Fibroblast of the aortic adventitia (primary cell): ENCODE results near the gene FBXO8. TPM values are rescaled to one million over a fixed set of nuclear protein-coding genes. Genes with fewer than 3 reads are reported as not detected.

Experiments
- DNase-seq: peaks from one replicate; pipeline ENCODE4 v3.0.0-alpha.2; 2010; ENCODE audit warnings: low read depth
- H3K4me3 ChIP-seq: 2 replicates; pipeline ENCODE4 v1.5.1; 2011; ENCODE audit warnings: low read depth, mild to moderate bottlenecking, control low read depth, low read length, moderate library complexity
- total RNA-seq: library from RNA; depleted of rRNA; stranded (reverse); fragments of >200 nt; gene quantifications from 2 replicates; pipeline ENCODE4 v1.2.3, GENCODE V29; 2012; ENCODE audit warnings: low replicate concordance
- TF ChIP-seq, protein P1 (sequence below): IDR thresholded peaks from 2 replicates; pipeline ENCODE4 v1.5.1; 2011; ENCODE audit warnings: mild to moderate bottlenecking, low read length, control low read depth, inconsistent platforms; ENCODE audit not compliant: insufficient read depth

FBXO8 gene
- total RNA-seq, 1 donor: 39.1 TPM

DNA sequence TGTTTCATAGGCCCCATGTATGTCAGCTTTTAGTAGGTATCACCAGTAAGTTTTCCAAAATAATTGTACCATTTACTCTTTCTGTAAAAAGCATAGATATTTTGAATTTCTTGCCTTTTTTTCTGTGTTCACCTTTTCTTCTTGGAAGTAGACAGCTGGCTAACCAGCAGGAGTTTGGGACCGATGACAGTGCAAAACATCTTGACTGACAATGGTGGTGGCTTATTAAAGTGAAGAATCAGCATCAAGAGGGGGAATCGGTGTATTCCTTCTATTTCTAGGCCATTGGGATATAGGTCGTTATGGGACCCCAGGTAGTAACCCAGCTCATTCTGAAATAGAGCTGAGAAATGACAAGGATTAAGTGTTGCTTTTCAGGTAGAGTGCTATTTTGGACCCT is 3.4 kb upstream of the FBXO8 start:
- TF ChIP-seq, protein P1, sequence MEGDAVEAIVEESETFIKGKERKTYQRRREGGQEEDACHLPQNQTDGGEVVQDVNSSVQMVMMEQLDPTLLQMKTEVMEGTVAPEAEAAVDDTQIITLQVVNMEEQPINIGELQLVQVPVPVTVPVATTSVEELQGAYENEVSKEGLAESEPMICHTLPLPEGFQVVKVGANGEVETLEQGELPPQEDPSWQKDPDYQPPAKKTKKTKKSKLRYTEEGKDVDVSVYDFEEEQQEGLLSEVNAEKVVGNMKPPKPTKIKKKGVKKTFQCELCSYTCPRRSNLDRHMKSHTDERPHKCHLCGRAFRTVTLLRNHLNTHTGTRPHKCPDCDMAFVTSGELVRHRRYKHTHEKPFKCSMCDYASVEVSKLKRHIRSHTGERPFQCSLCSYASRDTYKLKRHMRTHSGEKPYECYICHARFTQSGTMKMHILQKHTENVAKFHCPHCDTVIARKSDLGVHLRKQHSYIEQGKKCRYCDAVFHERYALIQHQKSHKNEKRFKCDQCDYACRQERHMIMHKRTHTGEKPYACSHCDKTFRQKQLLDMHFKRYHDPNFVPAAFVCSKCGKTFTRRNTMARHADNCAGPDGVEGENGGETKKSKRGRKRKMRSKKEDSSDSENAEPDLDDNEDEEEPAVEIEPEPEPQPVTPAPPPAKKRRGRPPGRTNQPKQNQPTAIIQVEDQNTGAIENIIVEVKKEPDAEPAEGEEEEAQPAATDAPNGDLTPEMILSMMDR: no peak
- no peak for DNase-seq
- H3K4me3 ChIP-seq: no peak overlapping the region

DNA sequence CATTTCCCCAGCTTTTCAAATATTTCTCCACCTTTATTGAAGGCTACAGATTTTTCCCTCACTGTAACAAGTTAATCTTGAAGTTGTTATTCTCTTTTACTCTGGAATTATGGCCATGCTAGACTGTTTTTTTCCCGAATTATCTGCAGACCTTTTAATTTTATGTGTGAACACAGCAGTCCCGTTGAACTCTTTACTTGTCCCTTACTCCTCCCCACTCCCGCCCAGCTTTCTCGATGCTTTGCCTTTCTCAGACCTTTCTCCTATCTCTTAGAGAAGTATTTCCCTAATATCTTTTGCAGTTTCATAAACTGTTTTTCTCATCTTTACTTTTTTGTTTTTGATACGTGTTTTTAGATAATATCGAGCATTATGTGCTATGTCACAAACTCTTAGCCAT is 1.0 kb upstream of the FBXO8 start:
- DNase-seq: no peak
- TF ChIP-seq, protein P1: no peak
- H3K4me3 ChIP-seq: peak overlapping the region; percentile 93

GRCh38 chr4:174282836-174283506 is 496 bp downstream of the FBXO8 start:
- peak overlapping the region; percentile 93 for H3K4me3 ChIP-seq
- peak; percentile 95 for DNase-seq
- TF ChIP-seq, protein P1: no peak

- H3K4me3 ChIP-seq: peak overlapping the region; percentile 93
- TF ChIP-seq, protein P1: no peak
- DNase-seq: no peak
Measured at GRCh38 chr4:174281901-174282300, 1.6 kb downstream of the FBXO8 start.

DNA sequence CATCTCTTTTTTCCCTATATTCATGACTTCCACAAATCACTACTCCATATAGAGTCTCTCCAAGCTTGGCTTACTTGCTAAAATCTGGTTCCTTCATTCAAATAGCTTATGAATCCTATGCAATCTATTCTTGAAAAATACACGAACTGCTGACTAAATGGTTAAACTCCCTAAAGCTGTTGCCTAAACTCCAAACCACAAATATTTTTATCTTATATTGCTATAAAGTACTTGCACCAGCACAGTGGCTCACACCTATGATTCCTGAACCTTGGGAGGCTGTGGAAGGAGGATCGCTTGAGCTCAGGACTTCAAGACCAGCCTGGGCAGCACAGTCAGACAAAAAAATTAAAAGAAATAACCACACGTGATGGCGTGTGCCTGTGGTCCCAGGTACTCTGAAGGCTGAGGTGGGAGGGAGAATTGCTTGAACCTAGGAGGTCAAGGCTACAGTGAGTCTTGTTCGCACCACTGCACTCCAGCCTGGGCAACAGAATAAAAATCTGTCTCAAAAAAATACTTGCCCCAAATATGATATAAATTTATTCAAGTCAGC is 2.2 kb downstream of the FBXO8 start:
- H3K4me3 ChIP-seq: no peak overlapping the region
- TF ChIP-seq, protein P1: no peak
- no peak for DNase-seq

GRCh38 chr4:174279433-174280155 is 3.9 kb downstream of the FBXO8 start:
- no peak overlapping the region for H3K4me3 ChIP-seq
- TF ChIP-seq, protein P1: no peak
- no peak for DNase-seq
